Skeletal muscle satellite cell (primary cell): Measurements from ENCODE around the gene FGGY. TPM values are rescaled to one million over a fixed set of nuclear protein-coding genes. Genes with fewer than 3 reads are reported as not detected.
A peak's percentile ranks its signal among the peaks of the same experiment; 100 is the strongest.
"Not testable (repeated sequence)": the region's sequence is repeated elsewhere in the genome, so short reads cannot be mapped to it uniquely, and the experiment has no call there.

Experiments used
- H3K27me3 ChIP-seq: 2 replicates; pipeline ENCODE4 v1.7.0; 2013; ENCODE audit warnings: low read length; ENCODE audit not compliant: control insufficient read depth, insufficient read depth
- H3K36me3 ChIP-seq: 2 replicates; pipeline ENCODE4 v1.7.0; 2013; ENCODE audit warnings: mild to moderate bottlenecking, control low read depth, low read length; ENCODE audit not compliant: insufficient read depth
- H3K4me1 ChIP-seq: 2 replicates; pipeline ENCODE4 v1.7.0; 2013; ENCODE audit warnings: low read length; ENCODE audit not compliant: control insufficient read depth, insufficient read depth
- H3K4me2 ChIP-seq: 2 replicates; pipeline ENCODE4 v1.7.0; 2013; ENCODE audit warnings: mild to moderate bottlenecking, low read length
- H3K4me3 ChIP-seq: 2 replicates; pipeline ENCODE4 v1.7.0; 2013; ENCODE audit warnings: low read length
- H3K9ac ChIP-seq: 2 replicates; pipeline ENCODE4 v1.7.0; 2013; ENCODE audit warnings: mild to moderate bottlenecking, low read depth, low read length, moderate library complexity
- H3K9me3 ChIP-seq: replicated peaks from 2 replicates; pipeline ENCODE4 v1.7.0; 2013; ENCODE audit warnings: mild to moderate bottlenecking, control low read depth, low read length
- total RNA-seq: library from RNA; depleted of rRNA; stranded (reverse); fragments of >200 nt; gene quantifications from 2 replicates; pipeline ENCODE4 v1.2.3, GENCODE V29; 2012; rRNA removed

Gene FGGY
- 14.2 and 14.7 TPM in 2 replicates for total RNA-seq

- peak within 1 kb of the TSS; percentile 99 for H3K9ac ChIP-seq
- H3K36me3 ChIP-seq, result no peaks in the 10 kb centered on the region
- H3K4me2 ChIP-seq, result peak within 1 kb of the TSS; percentile 99
- H3K4me3 ChIP-seq, result peak within 1 kb of the TSS; percentile 96
- H3K9me3 ChIP-seq, result no peaks in the 10 kb centered on the region
- H3K4me1 ChIP-seq, result peaks cover 16% of the 10 kb centered on the region
- no peaks in the 10 kb centered on the region for H3K27me3 ChIP-seq
These were observed at the start of gene FGGY for GRCh38 chr1:59296358-59297256. Gene FGGY (plus strand): TSS chr1:59297094. CDS start chr1:59321550, 24,456 bp downstream.

- Histone ChIP-seq H3K9ac (no peak overlapping the region), H3K4me3 (no peak overlapping the region), H3K4me2 (no peak overlapping the region), H3K27me3 (no peaks in the 10 kb centered on the region), H3K9me3 (no peaks in the 10 kb centered on the region), H3K36me3 (no peaks in the 10 kb centered on the region), H3K4me1 (no peaks in the 10 kb centered on the region)
These were observed 48.1 kb upstream of the FGGY start for GRCh38 chr1:59248758-59249157.

GRCh38 chr1:59249396-59250137 lies 47.3 kb upstream of the FGGY start:
- Histone ChIP-seq H3K4me3 (no peak overlapping the region), H3K4me1 (no peaks in the 10 kb centered on the region), H3K4me2 (no peak overlapping the region), H3K36me3 (no peaks in the 10 kb centered on the region), H3K9ac (no peak overlapping the region), H3K9me3 (no peaks in the 10 kb centered on the region), H3K27me3 (no peaks in the 10 kb centered on the region)

- H3K9ac ChIP-seq, H3K4me1 ChIP-seq, H3K4me3 ChIP-seq, H3K27me3 ChIP-seq, H3K4me2 ChIP-seq, H3K9me3 ChIP-seq, H3K36me3 ChIP-seq: not testable (repeated sequence)
These were observed 45.8 kb upstream of the FGGY start for GRCh38 chr1:59251061-59251460.

- not testable (repeated sequence) for H3K4me3 ChIP-seq, H3K9me3 ChIP-seq, H3K9ac ChIP-seq, H3K36me3 ChIP-seq, H3K27me3 ChIP-seq, H3K4me1 ChIP-seq, H3K4me2 ChIP-seq
These were observed 40.5 kb upstream of the FGGY start for GRCh38 chr1:59256429-59256828.

- Histone ChIP-seq H3K4me1 (no peaks in the 10 kb centered on the region), H3K4me2 (no peak overlapping the region), H3K9me3 (no peaks in the 10 kb centered on the region), H3K36me3 (no peaks in the 10 kb centered on the region), H3K4me3 (no peak overlapping the region), H3K27me3 (no peaks in the 10 kb centered on the region), H3K9ac (no peak overlapping the region)
These were observed 38.4 kb upstream of the FGGY start for GRCh38 chr1:59258412-59259032.

GRCh38 chr1:59261537-59261936 lies 35.4 kb upstream of the FGGY start:
- H3K4me2 ChIP-seq, result no peak overlapping the region
- no peaks in the 10 kb centered on the region for H3K4me1 ChIP-seq
- no peaks in the 10 kb centered on the region for H3K9me3 ChIP-seq
- no peak overlapping the region for H3K9ac ChIP-seq
- H3K4me3 ChIP-seq, result no peak overlapping the region
- H3K27me3 ChIP-seq, result no peaks in the 10 kb centered on the region
- no peaks in the 10 kb centered on the region for H3K36me3 ChIP-seq

- H3K4me1 ChIP-seq, result no peaks in the 10 kb centered on the region
- H3K4me2 ChIP-seq, result no peak overlapping the region
- H3K36me3 ChIP-seq, result no peaks in the 10 kb centered on the region
- no peaks in the 10 kb centered on the region for H3K9me3 ChIP-seq
- H3K9ac ChIP-seq, result no peak overlapping the region
- no peak overlapping the region for H3K4me3 ChIP-seq
- no peaks in the 10 kb centered on the region for H3K27me3 ChIP-seq
These were observed 34.3 kb upstream of the FGGY start for GRCh38 chr1:59262631-59263030.

GRCh38 chr1:59263111-59263510 lies 33.8 kb upstream of the FGGY start:
- no peaks in the 10 kb centered on the region for H3K36me3 ChIP-seq
- H3K4me1 ChIP-seq, result no peaks in the 10 kb centered on the region
- no peak overlapping the region for H3K4me3 ChIP-seq
- H3K27me3 ChIP-seq, result no peaks in the 10 kb centered on the region
- H3K9ac ChIP-seq, result no peak overlapping the region
- H3K9me3 ChIP-seq, result no peaks in the 10 kb centered on the region
- no peak overlapping the region for H3K4me2 ChIP-seq

- Histone ChIP-seq H3K4me1 (no peaks in the 10 kb centered on the region), H3K27me3 (no peaks in the 10 kb centered on the region), H3K9ac (no peak overlapping the region), H3K4me2 (no peak overlapping the region), H3K9me3 (no peaks in the 10 kb centered on the region), H3K4me3 (no peak overlapping the region), H3K36me3 (no peaks in the 10 kb centered on the region)
These were observed 31.3 kb upstream of the FGGY start for GRCh38 chr1:59265622-59266021.

- no peaks in the 10 kb centered on the region for H3K9me3 ChIP-seq
- H3K4me3 ChIP-seq, result no peak overlapping the region
- H3K36me3 ChIP-seq, result no peaks in the 10 kb centered on the region
- no peaks in the 10 kb centered on the region for H3K4me1 ChIP-seq
- H3K27me3 ChIP-seq, result no peaks in the 10 kb centered on the region
- no peak overlapping the region for H3K9ac ChIP-seq
- H3K4me2 ChIP-seq, result no peak overlapping the region
These were observed 30.5 kb upstream of the FGGY start for GRCh38 chr1:59266180-59266926.
